GM18526 (cell line): Measurements from ENCODE around the gene SLC6A5.

ENCODE experiments used
- POLR2A ChIP-seq: IDR thresholded peaks from 3 replicates; pipeline ENCODE4 v1.6.1; 2011; ENCODE audit not compliant: insufficient read length; ENCODE audit errors: extremely low read depth

Gene SLC6A5

DNA sequence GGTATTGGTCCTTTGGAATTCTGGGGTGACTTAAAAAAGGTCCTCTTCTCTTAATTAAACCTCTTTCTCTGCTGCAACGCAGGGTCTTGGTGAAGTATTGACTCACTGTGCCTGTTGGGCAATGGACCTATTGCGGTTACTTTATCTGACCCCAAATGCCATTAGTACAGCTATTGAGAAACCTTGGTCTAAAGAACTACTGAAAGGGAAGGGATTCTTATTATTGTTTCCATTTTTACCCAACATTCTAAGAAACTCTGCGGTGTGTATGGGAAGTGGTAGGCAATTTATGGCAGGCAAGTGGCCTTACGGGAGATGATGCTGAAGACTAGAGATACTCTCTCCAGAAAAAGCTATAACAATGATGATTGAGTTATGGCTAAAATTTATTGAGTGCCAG is 12.5 kb downstream of the SLC6A5 start:
- TF ChIP-seq POLR2A: no peak

GRCh38 chr11:20612416-20612815 is 13.0 kb downstream of the SLC6A5 start:
- TF ChIP-seq POLR2A: no peak

DNA sequence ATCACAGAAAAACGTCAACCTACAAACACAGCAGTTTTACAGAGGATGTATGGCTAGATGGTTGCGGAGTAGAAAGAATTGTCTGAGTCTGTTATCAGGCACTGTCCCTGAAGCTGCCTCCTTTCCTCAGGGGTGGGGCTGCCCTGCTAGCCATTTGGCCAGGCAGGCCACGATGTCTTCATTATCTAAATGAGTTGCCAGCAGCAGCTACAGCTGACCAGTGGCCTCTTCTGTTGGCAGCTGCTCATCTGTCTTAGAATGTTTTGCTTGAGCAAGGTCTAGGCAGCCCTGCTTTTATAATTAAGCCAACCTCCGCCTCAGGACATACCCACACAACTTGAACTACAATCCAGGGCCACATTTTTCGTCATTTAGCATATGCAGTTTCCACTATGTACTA is 17.5 kb downstream of the SLC6A5 start:
- TF ChIP-seq POLR2A: no peak

DNA sequence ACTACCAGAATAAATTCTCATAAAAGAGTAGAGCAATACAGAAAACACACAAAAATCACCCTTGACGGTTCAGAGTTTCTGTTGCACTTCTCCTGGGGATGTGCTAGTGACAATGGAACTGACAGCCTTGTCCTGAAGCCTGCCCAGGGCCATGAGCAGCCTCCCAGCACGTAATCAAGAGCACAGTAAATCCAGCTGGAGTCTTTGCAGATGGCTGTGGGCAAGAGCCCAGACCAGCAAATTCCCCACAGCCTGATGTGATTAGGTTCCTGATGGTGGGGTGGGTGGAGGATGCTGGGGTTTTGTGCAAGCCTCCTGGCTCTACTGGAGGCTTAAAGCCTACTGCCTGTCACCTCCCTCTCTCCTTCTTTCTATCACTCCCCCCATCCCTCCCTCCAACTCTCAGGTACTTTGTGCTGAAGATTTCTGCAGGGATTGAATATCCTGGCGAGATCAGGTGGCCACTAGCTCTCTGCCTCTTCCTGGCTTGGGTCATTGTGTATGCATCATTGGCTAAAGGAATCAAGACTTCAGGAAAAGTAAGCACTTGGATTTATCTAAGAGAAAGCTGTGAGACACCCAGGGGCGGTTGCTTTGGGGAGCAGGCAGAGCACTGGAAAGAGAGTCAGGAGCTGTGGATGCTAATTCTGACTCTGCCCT is 18.1 kb downstream of the SLC6A5 start:
- no peak for TF ChIP-seq POLR2A

- no peak for TF ChIP-seq POLR2A
These were observed 18.7 kb downstream of the SLC6A5 start for GRCh38 chr11:20618083-20618482.

DNA sequence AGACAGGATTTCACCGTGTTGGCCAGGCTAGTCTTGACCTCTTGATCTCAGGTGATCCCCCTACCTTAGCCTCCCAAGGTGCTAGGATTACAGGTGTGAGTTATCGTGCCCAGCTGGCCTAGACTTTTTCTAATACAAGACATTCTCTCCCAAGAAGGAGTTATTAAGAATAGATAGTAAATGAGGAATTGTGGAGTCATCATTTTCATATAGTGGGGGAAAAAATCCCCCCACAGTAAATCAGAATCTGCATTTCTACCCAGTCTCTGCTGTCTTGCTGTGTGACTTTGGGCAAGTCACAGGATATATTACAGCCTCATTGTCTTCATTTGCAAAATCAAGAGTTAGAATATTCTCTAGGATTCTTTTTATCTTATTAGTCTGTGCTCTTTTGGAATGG is 21.6 kb downstream of the SLC6A5 start:
- TF ChIP-seq POLR2A: no peak

- TF ChIP-seq POLR2A: no peak
These were observed 22.3 kb downstream of the SLC6A5 start for GRCh38 chr11:20621679-20622078.

DNA sequence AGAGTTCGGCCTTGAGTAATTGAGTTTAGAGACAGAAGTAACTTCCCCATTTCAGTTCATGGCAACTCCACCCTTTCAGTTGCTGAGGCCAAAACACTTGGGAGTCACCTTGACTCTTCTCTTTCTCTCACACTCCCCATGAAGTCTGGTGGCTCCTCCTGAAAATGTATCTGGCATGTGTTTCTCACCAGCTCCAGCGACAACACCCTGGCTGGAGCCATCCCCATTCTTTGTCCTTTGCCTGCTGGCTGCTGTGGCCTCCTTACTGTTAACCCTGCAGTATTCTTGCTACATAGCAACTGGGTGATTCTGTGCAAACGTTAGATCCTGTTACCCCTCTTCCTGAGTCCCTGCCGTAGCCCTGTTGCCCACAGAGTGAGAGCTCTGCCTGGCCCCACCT is 23.8 kb downstream of the SLC6A5 start:
- TF ChIP-seq POLR2A: no peak

DNA sequence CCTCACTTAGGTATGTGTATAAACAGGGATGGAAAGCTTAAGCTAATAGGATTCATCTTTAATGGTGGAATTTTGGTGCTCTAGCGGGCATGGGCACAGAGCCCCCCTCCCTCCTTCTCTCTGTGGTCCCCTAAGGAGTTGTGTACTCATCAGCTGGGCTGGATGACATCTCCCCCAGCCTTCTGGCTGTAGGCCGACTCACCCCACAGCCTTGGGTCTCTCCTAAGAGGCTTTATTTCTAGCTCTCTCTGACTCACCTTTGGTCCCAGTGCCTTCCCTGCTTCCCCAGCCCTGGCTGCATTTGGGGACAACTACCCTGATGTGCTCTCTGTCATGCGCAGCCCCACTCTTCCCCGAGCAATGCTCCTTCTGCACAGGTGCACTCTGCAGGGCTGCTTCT is 26.9 kb downstream of the SLC6A5 start:
- no peak for TF ChIP-seq POLR2A

DNA sequence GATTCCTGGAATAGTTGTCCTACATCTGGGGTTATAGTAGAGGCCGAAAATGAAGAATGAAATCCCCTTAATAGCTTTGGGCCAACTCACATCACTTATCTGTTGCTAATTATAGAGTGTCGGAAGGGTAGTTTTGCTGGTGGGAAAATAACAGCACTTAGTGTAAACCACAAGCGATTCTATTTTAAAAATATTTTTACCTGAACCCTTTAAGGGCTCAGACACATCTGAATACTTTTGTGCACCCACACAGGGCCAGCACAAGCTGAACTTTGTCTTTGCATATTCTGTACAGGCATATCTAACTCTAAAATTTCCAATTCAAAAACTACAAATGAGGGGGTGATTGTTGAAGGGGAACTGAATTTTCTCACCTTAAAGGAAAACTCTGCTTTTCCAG is 27.6 kb downstream of the SLC6A5 start:
- no peak for TF ChIP-seq POLR2A

DNA sequence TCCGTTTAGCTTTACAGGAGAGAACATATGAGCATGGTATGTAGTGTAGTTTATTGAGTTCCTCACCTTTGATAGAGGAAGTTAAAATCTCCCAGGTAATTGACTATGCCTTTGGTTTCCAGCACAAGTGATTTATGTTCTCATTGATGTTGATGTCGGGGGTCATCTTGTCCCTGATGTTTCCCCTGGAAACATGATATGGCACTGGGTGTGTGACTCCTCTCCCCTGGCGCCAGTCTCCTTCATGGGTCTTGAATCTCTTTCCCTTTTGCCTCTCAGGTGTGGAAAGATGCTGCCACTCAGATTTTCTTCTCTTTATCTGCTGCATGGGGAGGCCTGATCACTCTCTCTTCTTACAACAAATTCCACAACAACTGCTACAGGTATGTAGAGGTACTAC is 28.3 kb downstream of the SLC6A5 start:
- no peak for TF ChIP-seq POLR2A

DNA sequence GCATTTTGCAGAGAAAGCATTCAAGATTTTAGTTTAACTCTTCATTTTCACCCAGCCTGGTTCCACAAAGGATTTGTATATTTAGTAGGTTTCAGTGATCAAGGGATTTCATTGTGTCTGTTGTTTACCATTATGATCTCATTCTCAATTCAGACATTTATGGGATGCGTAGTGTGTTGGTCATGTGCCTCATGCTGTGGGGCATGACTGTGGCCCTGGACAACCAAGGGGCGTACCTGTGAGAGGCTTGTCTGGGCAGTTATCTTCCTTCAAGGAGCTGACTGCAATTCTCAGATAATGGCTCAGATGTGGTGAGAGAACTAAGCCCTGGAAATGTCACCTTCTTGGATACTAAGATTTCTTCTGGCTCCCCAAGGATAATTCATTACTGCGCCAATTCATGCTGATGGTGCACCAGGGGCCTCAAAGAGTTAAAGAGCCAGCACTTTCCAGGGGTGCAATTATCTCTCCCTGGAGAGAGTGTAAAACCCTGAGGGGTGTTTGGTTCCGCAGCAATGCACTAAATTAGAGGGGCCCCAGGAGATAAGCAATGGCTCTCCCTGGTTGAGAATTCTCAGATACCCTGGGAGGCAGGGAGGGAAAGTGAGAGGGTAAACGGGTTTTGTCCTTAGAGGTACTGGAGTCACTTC is 32.2 kb downstream of the SLC6A5 start:
- TF ChIP-seq POLR2A: no peak

- no peak for TF ChIP-seq POLR2A
These were observed 32.7 kb downstream of the SLC6A5 start for GRCh38 chr11:20632169-20632532.

DNA sequence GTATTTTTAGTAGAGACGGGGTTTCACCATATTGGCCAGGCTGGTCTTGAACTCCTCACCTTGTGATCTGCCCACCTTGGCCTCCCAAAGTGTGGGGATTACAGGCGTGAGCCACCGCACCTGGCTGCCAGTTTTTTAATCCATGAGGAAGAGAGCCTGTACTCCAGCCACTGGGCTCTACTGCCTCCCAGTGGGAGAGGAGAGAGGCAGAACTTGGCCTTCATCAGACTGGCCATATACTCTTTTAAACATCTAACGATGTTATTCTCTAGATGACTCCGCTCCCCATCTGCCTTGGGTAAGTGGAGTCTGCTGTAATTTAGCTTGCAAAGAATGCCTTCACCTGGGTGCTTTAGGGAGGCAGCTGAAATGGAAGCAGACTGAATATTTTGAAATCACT is 34.6 kb downstream of the SLC6A5 start:
- no peak for TF ChIP-seq POLR2A

- TF ChIP-seq POLR2A: no peak
These were observed 35.4 kb downstream of the SLC6A5 start for GRCh38 chr11:20634781-20635180.

DNA sequence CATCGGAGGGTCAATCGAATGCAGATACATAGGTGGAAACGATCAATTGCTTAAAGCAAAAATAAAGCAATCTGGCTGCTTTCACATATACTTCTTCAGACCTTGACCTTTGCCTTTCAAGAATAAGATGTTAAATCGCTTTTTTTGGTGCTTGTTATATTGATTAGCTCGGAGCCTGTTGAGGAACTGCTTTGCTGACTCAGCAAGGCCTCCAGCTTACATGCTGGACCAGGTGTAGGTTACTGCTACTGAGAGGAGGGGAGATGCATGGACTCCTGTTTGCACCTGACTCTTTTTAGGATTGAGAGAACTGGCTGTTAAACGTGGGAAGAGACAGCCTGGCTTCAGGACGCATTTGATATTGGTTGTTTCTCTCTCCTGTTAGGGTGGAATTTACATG is 38.7 kb downstream of the SLC6A5 start:
- TF ChIP-seq POLR2A: no peak

- TF ChIP-seq POLR2A: no peak
These were observed 40.3 kb downstream of the SLC6A5 start for GRCh38 chr11:20639688-20640087.
